ENCODE measurements around the gene MTFP1. TPM values are rescaled to one million over a fixed set of nuclear protein-coding genes. Genes with fewer than 3 reads are reported as not detected.

MTFP1 gene
- total RNA-seq, 1 experiment from 2014 or later, result 18.5 TPM

DNA sequence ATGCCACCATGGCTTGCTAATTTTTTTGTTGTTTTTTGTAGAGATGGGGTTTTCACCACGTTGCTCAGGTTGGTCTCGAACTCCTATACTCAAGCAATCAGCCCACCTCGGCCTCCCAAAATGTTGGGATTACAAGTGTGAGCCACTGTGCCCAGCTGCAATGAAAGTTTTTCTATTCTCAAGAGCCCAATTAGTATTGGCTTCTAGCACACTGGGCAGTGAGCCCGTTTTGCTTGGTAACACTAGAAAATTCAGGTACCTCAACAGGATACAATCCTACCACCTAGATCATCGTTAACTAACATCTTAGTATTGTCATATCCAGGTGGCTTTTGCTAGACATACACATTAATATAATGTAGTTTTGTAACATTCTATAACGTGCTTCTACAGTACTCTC, 27.3 kb downstream of the MTFP1 start:
- BruUV-seq (replicated peaks), result no TSS peak
- ChIA-PET CTCF (no interaction called here), POLR2A (ENCODE audit: unreplicated experiment) (no interaction called here)

DNA sequence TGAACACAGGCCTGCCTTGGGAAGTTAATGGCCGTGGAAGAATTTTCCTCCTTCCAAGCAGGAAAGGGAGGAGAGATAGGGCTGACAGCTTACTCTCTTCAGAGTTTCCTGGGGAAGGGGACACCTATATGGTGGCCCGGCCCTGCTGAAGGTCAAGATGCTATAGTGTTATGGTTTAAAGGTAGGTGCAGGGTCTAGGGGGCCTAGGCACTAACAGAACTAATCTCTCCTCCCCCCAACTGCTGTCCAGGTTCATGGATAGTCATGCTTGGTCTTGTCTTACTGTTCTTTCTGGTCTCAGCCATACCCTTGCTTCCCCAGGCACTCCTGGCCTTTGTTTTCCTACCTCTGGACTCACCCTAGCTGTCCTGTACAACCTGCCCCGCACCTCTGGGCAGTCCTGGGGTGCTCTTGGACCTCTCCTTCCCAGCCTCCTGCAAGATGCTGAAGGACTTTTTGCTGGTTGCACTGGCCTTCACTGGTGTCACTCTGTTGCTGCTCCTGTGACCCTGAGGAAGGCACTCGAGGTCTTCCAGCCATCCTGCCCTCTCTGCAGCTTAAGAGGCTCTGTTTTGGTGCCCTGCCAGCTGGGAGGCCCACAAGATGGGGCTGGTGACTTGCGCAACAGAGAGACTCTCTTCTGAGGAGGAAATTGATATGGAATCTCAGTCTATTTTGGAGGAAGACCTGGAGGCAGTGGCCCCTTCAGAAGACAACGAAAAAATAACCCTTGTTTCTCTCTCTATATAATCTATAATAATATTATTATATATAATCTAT, 28.4 kb downstream of the MTFP1 start:
- CTCF ChIA-PET, result no interaction called here
- no peak for TF ChIP-seq EZH2 (IDR thresholded peaks at IDR 0.05; ENCODE audit: low read depth)
- TF ChIP-seq, protein P1, sequence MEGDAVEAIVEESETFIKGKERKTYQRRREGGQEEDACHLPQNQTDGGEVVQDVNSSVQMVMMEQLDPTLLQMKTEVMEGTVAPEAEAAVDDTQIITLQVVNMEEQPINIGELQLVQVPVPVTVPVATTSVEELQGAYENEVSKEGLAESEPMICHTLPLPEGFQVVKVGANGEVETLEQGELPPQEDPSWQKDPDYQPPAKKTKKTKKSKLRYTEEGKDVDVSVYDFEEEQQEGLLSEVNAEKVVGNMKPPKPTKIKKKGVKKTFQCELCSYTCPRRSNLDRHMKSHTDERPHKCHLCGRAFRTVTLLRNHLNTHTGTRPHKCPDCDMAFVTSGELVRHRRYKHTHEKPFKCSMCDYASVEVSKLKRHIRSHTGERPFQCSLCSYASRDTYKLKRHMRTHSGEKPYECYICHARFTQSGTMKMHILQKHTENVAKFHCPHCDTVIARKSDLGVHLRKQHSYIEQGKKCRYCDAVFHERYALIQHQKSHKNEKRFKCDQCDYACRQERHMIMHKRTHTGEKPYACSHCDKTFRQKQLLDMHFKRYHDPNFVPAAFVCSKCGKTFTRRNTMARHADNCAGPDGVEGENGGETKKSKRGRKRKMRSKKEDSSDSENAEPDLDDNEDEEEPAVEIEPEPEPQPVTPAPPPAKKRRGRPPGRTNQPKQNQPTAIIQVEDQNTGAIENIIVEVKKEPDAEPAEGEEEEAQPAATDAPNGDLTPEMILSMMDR (conservative IDR thresholded peaks at IDR 0.05), result no peak
- Histone ChIP-seq H3K4me3 (no peak overlapping the region), H3K79me2 (ENCODE audit: low read depth) (no peaks in the 10 kb centered on the region), H3K4me1 (replicated peaks; ENCODE audit: insufficient read depth) (no peaks in the 10 kb centered on the region), H3K36me3 (ENCODE audit: low read depth) (no peaks in the 10 kb centered on the region), H2AFZ (no peak overlapping the region), H4K20me1 (ENCODE audit: insufficient read depth) (no peaks in the 10 kb centered on the region), H3K27me3 (ENCODE audit: insufficient read depth, low read depth) (no peaks in the 10 kb centered on the region), H3F3A (ENCODE audit: insufficient read depth, low read depth) (peaks cover 6% of the 10 kb centered on the region; the same call in 1 of the 2 replicates), H3K9me3 (ENCODE audit: insufficient read depth, low read depth) (no peaks in the 10 kb centered on the region), H3K9me2 (ENCODE audit: insufficient read depth) (no peaks in the 10 kb centered on the region), H3K4me2 (no peak overlapping the region), H3K27ac (no peak overlapping the region)
- POLR2A ChIA-PET (ENCODE audit: unreplicated experiment), result no interaction called here
- intact Hi-C loops (cut with micrococcal nuclease; ENCODE audit: unreplicated experiment), result no loop called here
- DNase-seq, result no peak
- no TSS peak for BruUV-seq (replicated peaks)

More for the DNA sequence above, 27.3 kb downstream of the MTFP1 start:
- Histone ChIP-seq H3F3A (ENCODE audit: insufficient read depth, low read depth) (peaks cover 6% of the 10 kb centered on the region; the same call in 1 of the 2 replicates), H3K79me2 (ENCODE audit: low read depth) (no peaks in the 10 kb centered on the region), H4K20me1 (ENCODE audit: insufficient read depth) (no peaks in the 10 kb centered on the region), H3K36me3 (ENCODE audit: low read depth) (no peaks in the 10 kb centered on the region), H3K4me3 (no peak overlapping the region), H3K9me3 (ENCODE audit: insufficient read depth, low read depth) (no peaks in the 10 kb centered on the region), H3K27me3 (ENCODE audit: insufficient read depth, low read depth) (no peaks in the 10 kb centered on the region), H3K4me2 (no peak overlapping the region), H2AFZ (no peak overlapping the region), H3K9me2 (ENCODE audit: insufficient read depth) (no peaks in the 10 kb centered on the region), H3K27ac (no peak overlapping the region), H3K4me1 (replicated peaks; ENCODE audit: insufficient read depth) (no peaks in the 10 kb centered on the region)
- TF ChIP-seq, protein P1 (conservative IDR thresholded peaks at IDR 0.05), result no peak
- intact Hi-C loops (cut with micrococcal nuclease; ENCODE audit: unreplicated experiment), result no loop called here
- no peak for DNase-seq

DNA sequence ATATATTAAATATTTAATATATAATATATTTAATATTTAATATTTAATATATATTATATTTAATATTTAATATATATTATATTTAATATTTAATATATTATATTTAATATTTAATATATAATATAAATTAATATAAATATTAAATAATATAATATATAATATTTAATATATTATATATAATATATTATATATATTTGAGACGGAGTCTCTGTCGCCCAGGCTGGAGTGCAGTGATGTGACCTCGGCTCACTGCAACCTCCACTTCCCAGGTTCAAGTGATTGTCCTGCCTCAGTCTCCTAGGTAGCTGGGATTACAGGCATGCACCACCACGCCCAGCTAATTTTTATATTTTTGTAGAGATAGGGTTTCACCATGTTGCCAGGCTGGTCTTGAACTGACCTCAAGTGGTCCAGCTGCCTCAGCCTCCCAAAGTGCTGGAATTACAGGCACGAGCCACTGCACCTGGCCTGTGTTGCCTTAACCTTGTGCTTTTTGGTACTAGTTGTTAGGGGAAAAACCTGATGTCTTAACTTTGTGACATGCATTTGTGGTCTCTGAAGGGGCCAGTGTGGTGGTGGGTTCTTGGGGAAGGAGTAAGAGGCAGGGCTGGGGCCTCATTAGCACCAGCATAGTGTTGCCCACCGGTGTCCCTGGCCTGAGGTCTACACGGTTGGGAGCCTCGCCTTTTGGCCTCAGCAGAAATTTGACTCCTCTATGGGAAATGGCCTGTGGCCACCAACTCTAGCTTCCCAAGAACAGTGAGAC, 29.7 kb downstream of the MTFP1 start:
- ChIA-PET POLR2A (ENCODE audit: unreplicated experiment) (no interaction called here), CTCF (no interaction called here)
- intact Hi-C loops (cut with micrococcal nuclease; ENCODE audit: unreplicated experiment), result no loop called here
- BruUV-seq (replicated peaks), result no TSS peak
- Histone ChIP-seq H3K4me3 (no peak overlapping the region), H3K4me1 (replicated peaks; ENCODE audit: insufficient read depth) (no peaks in the 10 kb centered on the region), H3F3A (ENCODE audit: insufficient read depth, low read depth) (peaks cover 6% of the 10 kb centered on the region; the same call in 1 of the 2 replicates), H3K79me2 (ENCODE audit: low read depth) (no peaks in the 10 kb centered on the region), H3K9me3 (ENCODE audit: insufficient read depth, low read depth) (no peaks in the 10 kb centered on the region), H3K27me3 (ENCODE audit: insufficient read depth, low read depth) (no peaks in the 10 kb centered on the region), H4K20me1 (ENCODE audit: insufficient read depth) (no peaks in the 10 kb centered on the region), H2AFZ (no peak overlapping the region), H3K9me2 (ENCODE audit: insufficient read depth) (no peaks in the 10 kb centered on the region), H3K27ac (no peak overlapping the region), H3K4me2 (no peak overlapping the region), H3K36me3 (ENCODE audit: low read depth) (no peaks in the 10 kb centered on the region)
- TF ChIP-seq, protein P1 (conservative IDR thresholded peaks at IDR 0.05), result no peak
- no peak for TF ChIP-seq EZH2 (IDR thresholded peaks at IDR 0.05; ENCODE audit: low read depth)
- no peak for DNase-seq
